COLO668 (cell line): Measurements from ENCODE around the gene LRRC47.
A peak's percentile ranks its signal among the peaks of the same experiment; 100 is the strongest.

ENCODE experiments used
- DNase-seq: peaks from one replicate; lab custom pipeline; 2025; ENCODE audit not compliant: unreplicated experiment; lab: John Stamatoyannopoulos, UW

The LRRC47 gene

GRCh38 chr1:3772715-3773571 is 23.4 kb downstream of the LRRC47 start, which contains the start of gene SMIM1:
Gene SMIM1 (plus strand): TSS chr1:3772749. CDS start chr1:3775374, 2,625 bp downstream.
- DNase-seq, result peak; percentile 23

GRCh38 chr1:3772027-3772714 is 24.1 kb downstream of the LRRC47 start:
- DNase-seq, result peak; percentile 91

- DNase-seq, result no peak
These were observed 24.9 kb downstream of the LRRC47 start for GRCh38 chr1:3771108-3772026.

- DNase-seq, result no peak
These were observed 26.1 kb downstream of the LRRC47 start for GRCh38 chr1:3770047-3770765.

- no peak for DNase-seq
These were observed 27.4 kb downstream of the LRRC47 start for GRCh38 chr1:3768811-3769390.

GRCh38 chr1:3767328-3767925 is 28.9 kb downstream of the LRRC47 start:
- DNase-seq, result peak; percentile 35

GRCh38 chr1:3763351-3764125 is 32.8 kb downstream of the LRRC47 start:
- no peak for DNase-seq

GRCh38 chr1:3762873-3763228 is 33.4 kb downstream of the LRRC47 start:
- DNase-seq, result no peak

- DNase-seq, result no peak
These were observed 34.0 kb downstream of the LRRC47 start for GRCh38 chr1:3762151-3762872.

GRCh38 chr1:3761296-3762010 is 34.8 kb downstream of the LRRC47 start:
- DNase-seq, result no peak

- no peak for DNase-seq
These were observed 36.5 kb downstream of the LRRC47 start for GRCh38 chr1:3759796-3760195.

GRCh38 chr1:3759164-3759563 is 37.1 kb downstream of the LRRC47 start:
- DNase-seq, result no peak

- no peak for DNase-seq
These were observed 39.9 kb downstream of the LRRC47 start for GRCh38 chr1:3756394-3756793.

- no peak for DNase-seq
These were observed 42.4 kb downstream of the LRRC47 start for GRCh38 chr1:3753656-3754454.

- no peak for DNase-seq
These were observed 43.8 kb downstream of the LRRC47 start, which contains the start of gene CCDC27 for GRCh38 chr1:3752400-3752945. Gene CCDC27 (plus strand): TSS chr1:3752450. CDS start chr1:3752482, 32 bp downstream.

- DNase-seq, result no peak
These were observed 45.6 kb downstream of the LRRC47 start for GRCh38 chr1:3750741-3751140.

GRCh38 chr1:3749512-3749911 is 46.8 kb downstream of the LRRC47 start:
- DNase-seq, result no peak
